Fibroblast of pulmonary artery (primary cell): ENCODE measurements around the gene MYLK.
"Not testable (repeated sequence)": the region's sequence is repeated elsewhere in the genome, so short reads cannot be mapped to it uniquely, and the experiment has no call there.

Source experiments
- DNase-seq: peaks from one replicate; pipeline ENCODE4 v3.0.0-alpha.2; 2010; ENCODE audit warnings: low read depth
- H3K4me3 ChIP-seq: replicated peaks from 2 replicates; pipeline ENCODE4 v1.5.1; 2011; ENCODE audit warnings: low read depth, mild to moderate bottlenecking, control low read depth, low read length, moderate library complexity
- CTCF ChIP-seq: IDR thresholded peaks from 2 replicates; pipeline ENCODE4 v1.5.1; 2011; ENCODE audit warnings: mild to moderate bottlenecking, control low read depth, low read length, inconsistent platforms; ENCODE audit errors: missing control alignments

The MYLK gene

GRCh38 chr3:123706871-123707270, 177.3 kb downstream of the MYLK start:
- H3K4me3 ChIP-seq, result no peak overlapping the region
- TF ChIP-seq CTCF, result no peak
- no peak for DNase-seq

GRCh38 chr3:123705488-123706285, 178.4 kb downstream of the MYLK start:
- DNase-seq, result no peak
- no peak for TF ChIP-seq CTCF
- no peak overlapping the region for H3K4me3 ChIP-seq

GRCh38 chr3:123703663-123704062, 180.5 kb downstream of the MYLK start:
- H3K4me3 ChIP-seq, DNase-seq: not testable (repeated sequence)

GRCh38 chr3:123702720-123703119, 181.4 kb downstream of the MYLK start:
- no peak for DNase-seq
- H3K4me3 ChIP-seq, result no peak overlapping the region
- no peak for TF ChIP-seq CTCF

GRCh38 chr3:123702057-123702456, 182.1 kb downstream of the MYLK start:
- peak; percentile 56 for TF ChIP-seq CTCF
- peak; percentile 77 for DNase-seq
- not testable (repeated sequence) for H3K4me3 ChIP-seq

- DNase-seq, result no peak
- TF ChIP-seq CTCF, result no peak
- H3K4me3 ChIP-seq, result no peak overlapping the region
These were observed 183.1 kb downstream of the MYLK start for GRCh38 chr3:123700791-123701722.

- no peak for TF ChIP-seq CTCF
- no peak for DNase-seq
- H3K4me3 ChIP-seq, result no peak overlapping the region
These were observed 185.3 kb downstream of the MYLK start for GRCh38 chr3:123698813-123699212.
